ENCODE data around the gene PVALB. TPM values are rescaled to one million over a fixed set of nuclear protein-coding genes. Genes with fewer than 3 reads are reported as not detected.

Gene PVALB, protein sequence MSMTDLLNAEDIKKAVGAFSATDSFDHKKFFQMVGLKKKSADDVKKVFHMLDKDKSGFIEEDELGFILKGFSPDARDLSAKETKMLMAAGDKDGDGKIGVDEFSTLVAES
- not detected for total RNA-seq

DNA sequence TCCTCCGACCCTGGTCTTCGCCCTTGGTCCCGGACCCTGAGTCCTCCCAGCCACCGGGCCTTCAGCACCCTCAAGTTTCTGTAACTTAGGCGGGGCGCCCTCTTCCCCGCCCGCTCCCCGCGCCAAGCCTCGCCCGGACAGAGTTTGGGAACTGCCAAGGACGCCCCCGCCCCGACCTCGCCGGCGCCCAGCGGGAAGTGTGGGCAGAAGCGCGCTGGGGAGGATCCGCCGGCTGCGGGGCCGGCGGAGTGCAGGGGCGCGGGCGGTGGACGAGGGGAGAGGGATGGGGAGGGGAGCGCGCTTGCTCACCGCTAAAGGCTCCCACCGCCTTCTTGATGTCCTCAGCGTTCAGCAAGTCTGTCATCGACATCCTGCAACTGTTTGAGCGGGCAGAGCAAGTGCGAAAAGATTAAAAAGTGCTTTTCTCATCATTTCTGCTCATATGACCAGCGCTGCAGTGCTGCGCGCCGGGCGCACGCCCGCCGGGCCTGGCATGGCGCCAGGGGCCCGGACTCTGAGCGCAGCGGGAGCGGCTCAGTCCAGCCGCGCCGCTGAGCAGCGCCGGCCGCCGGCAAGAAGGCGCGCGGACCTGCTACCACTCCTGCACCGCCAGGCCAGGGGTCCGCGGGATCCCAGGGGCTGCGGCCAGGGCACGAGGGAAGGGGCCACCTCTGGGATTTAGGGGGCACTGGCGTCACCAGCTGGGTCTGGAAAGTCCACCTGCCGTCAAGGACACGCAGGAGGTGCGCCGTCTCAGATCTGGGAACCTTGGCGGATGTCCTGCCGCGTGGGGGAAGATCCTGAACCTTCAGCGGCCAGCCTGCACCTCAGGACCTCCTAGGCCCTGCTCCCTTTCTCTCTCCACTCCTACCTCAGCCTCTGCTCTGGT is at the start of gene PVALB:
TSS of gene PVALB (minus strand) at position 400 of the 889 bp plus-strand sequence. CDS start at position 370, 30 bp downstream.
- TF ChIP-seq, protein P1, sequence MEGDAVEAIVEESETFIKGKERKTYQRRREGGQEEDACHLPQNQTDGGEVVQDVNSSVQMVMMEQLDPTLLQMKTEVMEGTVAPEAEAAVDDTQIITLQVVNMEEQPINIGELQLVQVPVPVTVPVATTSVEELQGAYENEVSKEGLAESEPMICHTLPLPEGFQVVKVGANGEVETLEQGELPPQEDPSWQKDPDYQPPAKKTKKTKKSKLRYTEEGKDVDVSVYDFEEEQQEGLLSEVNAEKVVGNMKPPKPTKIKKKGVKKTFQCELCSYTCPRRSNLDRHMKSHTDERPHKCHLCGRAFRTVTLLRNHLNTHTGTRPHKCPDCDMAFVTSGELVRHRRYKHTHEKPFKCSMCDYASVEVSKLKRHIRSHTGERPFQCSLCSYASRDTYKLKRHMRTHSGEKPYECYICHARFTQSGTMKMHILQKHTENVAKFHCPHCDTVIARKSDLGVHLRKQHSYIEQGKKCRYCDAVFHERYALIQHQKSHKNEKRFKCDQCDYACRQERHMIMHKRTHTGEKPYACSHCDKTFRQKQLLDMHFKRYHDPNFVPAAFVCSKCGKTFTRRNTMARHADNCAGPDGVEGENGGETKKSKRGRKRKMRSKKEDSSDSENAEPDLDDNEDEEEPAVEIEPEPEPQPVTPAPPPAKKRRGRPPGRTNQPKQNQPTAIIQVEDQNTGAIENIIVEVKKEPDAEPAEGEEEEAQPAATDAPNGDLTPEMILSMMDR (IDR thresholded peaks at IDR 0.05; ENCODE audit: low read depth) = no peak

DNA sequence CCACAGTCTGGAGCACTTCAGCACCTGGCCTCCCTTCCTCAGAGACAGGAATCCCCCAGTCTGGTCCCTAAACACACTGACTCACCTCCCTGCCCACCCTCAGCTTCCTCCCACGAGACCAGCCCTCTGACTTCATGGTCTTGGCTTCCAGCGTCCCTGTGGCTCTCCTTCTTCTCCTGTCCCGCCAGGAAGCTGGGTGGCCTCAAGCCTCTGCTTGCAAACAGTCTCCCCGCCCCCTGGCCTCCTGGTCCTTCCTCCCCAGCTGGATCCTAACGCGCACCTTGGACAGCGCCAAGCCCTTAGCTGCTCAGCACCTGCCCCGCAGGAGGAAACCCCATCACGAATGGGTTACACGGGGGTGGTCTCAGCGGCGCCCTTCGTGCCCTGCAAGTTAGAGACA is 48.5 kb upstream of the PVALB start:
- TF ChIP-seq, protein P1 (IDR thresholded peaks at IDR 0.05; ENCODE audit: low read depth) = no peak

DNA sequence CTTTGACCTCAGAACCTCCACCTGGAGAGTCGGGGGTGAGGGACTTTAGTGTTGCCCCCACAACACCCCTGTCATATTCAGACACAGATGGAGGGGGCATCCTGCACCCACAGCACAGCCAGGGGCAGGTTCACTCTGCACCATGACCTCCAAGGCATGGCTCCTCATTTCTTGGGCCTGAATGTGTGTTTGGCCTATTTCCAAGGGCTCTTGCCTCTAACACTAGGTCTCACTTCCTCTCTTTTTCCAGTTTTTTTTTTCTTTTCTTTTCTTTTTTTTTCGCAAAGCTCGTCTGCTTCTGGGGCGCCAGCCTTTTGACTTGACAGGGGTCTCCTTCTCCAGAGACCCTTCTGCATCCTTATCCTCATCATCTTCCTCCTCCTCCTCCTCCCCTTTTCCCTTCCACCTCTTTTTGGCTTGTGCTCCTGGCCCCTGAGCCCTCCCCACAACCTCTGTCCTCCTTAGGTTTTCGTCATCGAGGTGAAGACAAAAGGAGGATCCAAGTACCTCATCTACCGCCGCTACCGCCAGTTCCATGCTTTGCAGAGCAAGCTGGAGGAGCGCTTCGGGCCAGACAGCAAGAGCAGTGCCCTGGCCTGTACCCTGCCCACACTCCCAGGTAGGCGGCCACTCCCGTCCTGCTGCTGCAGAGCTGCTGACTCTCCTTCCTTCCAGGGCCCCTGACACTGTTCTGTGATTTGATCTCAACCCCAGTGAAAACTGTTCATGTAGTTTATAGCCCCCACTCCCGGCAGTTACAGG is 47.8 kb upstream of the PVALB start:
- TF ChIP-seq, protein P1 (IDR thresholded peaks at IDR 0.05; ENCODE audit: low read depth) = no peak

- TF ChIP-seq, protein P1 (IDR thresholded peaks at IDR 0.05; ENCODE audit: low read depth) = no peak
Observed at GRCh38 chr22:36863979-36864378, 47.1 kb upstream of the PVALB start.

GRCh38 chr22:36863281-36863680 is 46.4 kb upstream of the PVALB start:
- TF ChIP-seq, protein P1 (IDR thresholded peaks at IDR 0.05; ENCODE audit: low read depth) = no peak

GRCh38 chr22:36862251-36863242 is 45.7 kb upstream of the PVALB start:
- TF ChIP-seq, protein P1 (IDR thresholded peaks at IDR 0.05; ENCODE audit: low read depth) = no peak

Data from subcutaneous adipose tissue (tissue), 4 donors.